Measurements from ENCODE around the gene PLXNA4. TPM values are rescaled to one million over a fixed set of nuclear protein-coding genes. Genes with fewer than 3 reads are reported as not detected.

PLXNA4 gene
- total RNA-seq, 1 experiment from 2014 or later, result not detected

DNA sequence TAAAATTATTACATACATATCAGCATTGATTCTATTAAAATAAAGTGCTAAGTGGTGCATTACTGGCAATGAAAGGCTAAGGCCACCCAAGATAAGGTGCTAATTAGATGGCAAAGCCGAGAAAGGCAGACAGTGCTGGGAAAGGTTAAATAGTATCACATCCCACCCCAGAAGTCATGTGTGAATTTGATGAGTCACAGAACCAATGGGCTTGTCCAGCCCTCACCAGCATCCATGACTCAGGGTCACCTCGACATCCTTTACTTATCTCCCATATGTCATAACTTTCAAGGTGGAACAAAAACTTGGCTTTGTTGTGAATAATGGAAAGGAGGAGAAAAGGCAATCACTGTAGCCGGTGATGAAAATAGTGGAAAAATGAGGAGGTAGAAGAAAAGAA is 459.1 kb downstream of the PLXNA4 start:
- POLR2A ChIA-PET, result no interaction called here
- H3K9ac ChIP-seq (ENCODE audit: low read length), result no peak overlapping the region
- BruUV-seq (replicated peaks), result no TSS peak
- H4K20me1 ChIP-seq (ENCODE audit: insufficient read depth), result no peaks in the 10 kb centered on the region
- RAD21 ChIA-PET (ENCODE audit: low non-redundant PET in 1 of 2, low total read pairs in 2 of 2, uncharacterized antibody in 2 of 2, unreplicated experiment in 2 of 2), result no interaction called here
- H2AFZ ChIP-seq (ENCODE audit: low read depth, low read length, poor library complexity, severe bottlenecking), result no peak overlapping the region
- no peaks in the 10 kb centered on the region for H3K79me2 ChIP-seq (ENCODE audit: insufficient read depth, low read length)
- no peak overlapping the region for H3K4me3 ChIP-seq (replicated peaks in 1 of 2; ENCODE audit: low read depth in 1 of 2, low read length in 2 of 2)
- H3K9me2 ChIP-seq (ENCODE audit: insufficient read depth), result no peaks in the 10 kb centered on the region
- H3K9me3 ChIP-seq (ENCODE audit: control insufficient read depth in 1 of 2, insufficient read depth in 1 of 2, low read depth in 1 of 2, low read length in 2 of 2), result no peaks in the 10 kb centered on the region
- ATAC-seq (no peak), DNase-seq (ENCODE audit: low read depth, low spot score) (no peak)
- intact Hi-C loops (cut with micrococcal nuclease), result no loop called here
- CTCF ChIA-PET, result no interaction called here
- H3K27ac ChIP-seq (ENCODE audit: low read depth, low read length), result no peak overlapping the region
- no peak overlapping the region for H3K4me2 ChIP-seq (ENCODE audit: low read length)
- H3K36me3 ChIP-seq (ENCODE audit: control insufficient read depth in 1 of 2, insufficient read depth in 2 of 2, low read length in 2 of 2), result no peaks in the 10 kb centered on the region
- peaks cover 19% of the 10 kb centered on the region; the same call in 1 of the 2 replicates for H3K27me3 ChIP-seq (ENCODE audit: insufficient read depth, low read length)
- TF ChIP-seq MAX (IDR thresholded peaks at IDR 0.05), result no peak
- no peak for TF ChIP-seq ZNF274 (IDR thresholded peaks at IDR 0.05; ENCODE audit: low read depth, low read length)
- no peak for TF ChIP-seq JUND (IDR thresholded peaks at IDR 0.05)
- no peak for TF ChIP-seq CTCF (IDR thresholded peaks at IDR 0.05 in 2 of 3, conservative IDR thresholded peaks at IDR 0.05 in 1 of 3; ENCODE audit: borderline replicate concordance in 1 of 3, insufficient read depth in 1 of 3, low read depth in 2 of 3, low read length in 2 of 3)
- no peak for TF ChIP-seq POLR2AphosphoS5 (IDR thresholded peaks at IDR 0.05; ENCODE audit: low read depth, low read length)
- TF ChIP-seq, protein P1, sequence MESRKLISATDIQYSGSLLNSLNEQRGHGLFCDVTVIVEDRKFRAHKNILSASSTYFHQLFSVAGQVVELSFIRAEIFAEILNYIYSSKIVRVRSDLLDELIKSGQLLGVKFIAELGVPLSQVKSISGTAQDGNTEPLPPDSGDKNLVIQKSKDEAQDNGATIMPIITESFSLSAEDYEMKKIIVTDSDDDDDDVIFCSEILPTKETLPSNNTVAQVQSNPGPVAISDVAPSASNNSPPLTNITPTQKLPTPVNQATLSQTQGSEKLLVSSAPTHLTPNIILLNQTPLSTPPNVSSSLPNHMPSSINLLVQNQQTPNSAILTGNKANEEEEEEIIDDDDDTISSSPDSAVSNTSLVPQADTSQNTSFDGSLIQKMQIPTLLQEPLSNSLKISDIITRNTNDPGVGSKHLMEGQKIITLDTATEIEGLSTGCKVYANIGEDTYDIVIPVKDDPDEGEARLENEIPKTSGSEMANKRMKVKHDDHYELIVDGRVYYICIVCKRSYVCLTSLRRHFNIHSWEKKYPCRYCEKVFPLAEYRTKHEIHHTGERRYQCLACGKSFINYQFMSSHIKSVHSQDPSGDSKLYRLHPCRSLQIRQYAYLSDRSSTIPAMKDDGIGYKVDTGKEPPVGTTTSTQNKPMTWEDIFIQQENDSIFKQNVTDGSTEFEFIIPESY (IDR thresholded peaks at IDR 0.05; ENCODE audit: extremely low read depth, insufficient replicate concordance, low read length), result no peak
- TF ChIP-seq RAD21 (IDR thresholded peaks at IDR 0.05; ENCODE audit: low read depth), result no peak
- no peaks in the 10 kb centered on the region; a peak in 1 of 4 replicates for H3K4me1 ChIP-seq (ENCODE audit: control insufficient read depth in 1 of 2, insufficient read depth in 2 of 2, low read length in 2 of 2)
